PC-9 (cell line): ENCODE results near the gene ZBTB48. TPM values are rescaled to one million over a fixed set of nuclear protein-coding genes. Genes with fewer than 3 reads are reported as not detected.

Experiments used
- BruUV-seq: library from RNA; stranded (reverse); fragments of 400-500 nt; replicated peaks from 2 replicates; lab custom pipeline; 2021; lab: Mats Ljungman, UMichigan
- CTCF ChIA-PET: fragments of 300-600 bp; sonication (Branson Sonifier 250); formaldehyde crosslinking; loops from one replicate; lab custom pipeline; 2022; ENCODE audit warnings: antibody characterized with exemption; lab: Charles Lee
- POLR2A ChIA-PET: fragments of 300-600 bp; sonication (Branson Sonifier 250); formaldehyde crosslinking; loops from one replicate; lab custom pipeline; 2022; ENCODE audit warnings: antibody characterized with exemption; ENCODE audit not compliant: unreplicated experiment; lab: Charles Lee
- DNase-seq, 2 experiments: peaks; one replicate each; pipeline versions ENCODE4 v3.0.0 to v3.0.0-alpha.2; 2015 to 2022; ENCODE audit warnings: mixed read lengths in 1 of 2
- H2AFZ ChIP-seq: fragments of 200-600 bp; sonication (generic); 2 replicates; pipeline ENCODE4 v1.8.1; 2017; ENCODE audit warnings: antibody characterized with exemption
- H3F3A ChIP-seq: fragments of 200-600 bp; sonication (generic); 2 replicates; pipeline ENCODE4 v1.8.1; 2017; ENCODE audit warnings: antibody characterized with exemption, mild to moderate bottlenecking, low read depth; ENCODE audit not compliant: insufficient read depth
- H3K27ac ChIP-seq: fragments of 200-600 bp; sonication (generic); 2 replicates; pipeline ENCODE4 v1.6.1; 2016; ENCODE audit warnings: mixed run types
- H3K27me3 ChIP-seq: fragments of 200-600 bp; sonication (generic); 2 replicates; pipeline ENCODE4 v1.6.1; 2016; ENCODE audit warnings: low read depth, mixed run types; ENCODE audit not compliant: insufficient read depth
- H3K36me3 ChIP-seq: fragments of 200-600 bp; sonication (generic); 2 replicates; pipeline ENCODE4 v1.6.1; 2016; ENCODE audit warnings: low read depth, mixed run types
- H3K4me1 ChIP-seq: fragments of 200-600 bp; sonication (generic); replicated peaks from 2 replicates; pipeline ENCODE4 v1.6.1; 2016; ENCODE audit warnings: mixed run types; ENCODE audit not compliant: insufficient read depth
- H3K4me2 ChIP-seq: fragments of 200-600 bp; sonication (generic); 2 replicates; pipeline ENCODE4 v1.6.1; 2017; ENCODE audit warnings: mixed run types
- H3K4me3 ChIP-seq: fragments of 200-600 bp; sonication (generic); 2 replicates; pipeline ENCODE4 v1.6.1; 2016; ENCODE audit warnings: mixed run types
- H3K79me2 ChIP-seq: fragments of 200-600 bp; sonication (generic); 2 replicates; pipeline ENCODE4 v1.6.1; 2017; ENCODE audit warnings: low read depth, mixed run types
- H3K9me2 ChIP-seq: fragments of 200-600 bp; sonication (generic); 2 replicates; pipeline ENCODE4 v1.8.1; 2017; ENCODE audit warnings: mild to moderate bottlenecking; ENCODE audit not compliant: insufficient read depth
- H3K9me3 ChIP-seq: fragments of 200-600 bp; sonication (generic); 2 replicates; pipeline ENCODE4 v1.8.1; 2016; ENCODE audit warnings: low read depth; ENCODE audit not compliant: insufficient read depth
- H4K20me1 ChIP-seq: fragments of 200-600 bp; sonication (generic); 2 replicates; pipeline ENCODE4 v1.8.1; 2017; ENCODE audit not compliant: insufficient read depth
- EZH2 ChIP-seq: fragments of 200-600 bp; sonication (generic); IDR thresholded peaks from 2 replicates; pipeline ENCODE4 v1.8.0; 2017; ENCODE audit warnings: antibody characterized with exemption, low read depth
- intact Hi-C: fragments of 100-400 bp; cut with micrococcal nuclease; formaldehyde crosslinking; loops from one replicate; pipeline ENCODE4 v1.10.0; 2022; ENCODE audit not compliant: unreplicated experiment
- total RNA-seq: library from RNA; stranded (reverse); gene quantifications from 2 replicates; pipeline ENCODE4 v1.2.3, GENCODE V29; 2021
- TF ChIP-seq, protein P1 (sequence below): fragments of 200-600 bp; sonication (generic); conservative IDR thresholded peaks from 2 replicates; pipeline ENCODE4 v1.6.1; 2017; ENCODE audit warnings: mixed run types, antibody characterized with exemption, mild to moderate bottlenecking, moderate library complexity

Gene ZBTB48
- total RNA-seq, 1 experiment from 2014 or later = 17.2 TPM

DNA sequence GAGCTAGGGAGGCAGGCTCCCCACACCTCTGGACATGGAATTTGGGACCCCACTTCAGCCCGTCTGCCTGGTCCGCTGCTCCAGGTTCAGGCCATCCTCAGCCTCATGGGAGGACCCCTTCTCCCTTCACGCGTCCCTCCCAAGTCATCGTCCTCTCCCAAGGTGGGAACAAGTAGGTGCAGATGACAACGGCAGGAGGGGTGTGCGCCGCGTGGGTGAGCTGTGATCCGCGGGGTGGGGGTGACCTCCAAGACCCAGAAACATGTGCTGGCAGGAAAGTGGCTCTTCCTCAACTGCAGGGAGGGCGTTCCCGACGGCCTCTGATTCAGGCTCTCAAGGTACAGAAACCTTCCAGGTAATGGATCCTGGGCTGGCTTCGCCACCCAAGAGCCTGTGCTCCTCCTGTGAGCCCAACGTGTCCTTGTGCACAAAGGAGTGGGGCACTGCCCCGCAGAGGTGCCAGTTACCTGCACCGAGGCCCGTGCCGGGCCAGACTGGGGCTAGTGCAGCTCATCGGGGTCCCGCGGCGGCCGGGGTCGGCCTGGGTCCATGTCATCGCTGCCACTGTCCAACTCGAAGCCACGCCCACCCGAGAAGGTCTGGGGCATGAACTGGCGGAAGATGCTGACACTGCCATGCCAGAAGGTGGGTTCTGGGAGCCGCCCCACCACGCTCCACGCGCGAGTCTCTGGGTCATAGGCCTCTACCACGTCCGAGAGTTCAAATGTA lies 13.2 kb downstream of the ZBTB48 start:
- no peak for TF ChIP-seq EZH2
- Histone ChIP-seq H3K4me1 (no peaks in the 10 kb centered on the region), H3K27me3 (no peaks in the 10 kb centered on the region), H3K4me3 (no peak overlapping the region), H3K9me2 (no peaks in the 10 kb centered on the region), H3K4me2 (no peak overlapping the region), H3K9me3 (no peaks in the 10 kb centered on the region), H3K27ac (no peak overlapping the region), H3K36me3 (no peaks in the 10 kb centered on the region), H3K79me2 (peaks cover 16% of the 10 kb centered on the region; the same call in 1 of the 2 replicates), H4K20me1 (no peaks in the 10 kb centered on the region; the same call in 1 of the 2 replicates), H3F3A (no peaks in the 10 kb centered on the region; the same call in 1 of the 2 replicates), H2AFZ (no peak overlapping the region)
- intact Hi-C loops = no loop called here
- ChIA-PET POLR2A (interaction anchor here (0.6 kb wide), 1 partner anchor 13 kb away, joined by 8 read pairs; the partner anchor contains the start of gene ZBTB48), CTCF (no interaction called here)
- no peak for DNase-seq
- BruUV-seq = no TSS peak

DNA sequence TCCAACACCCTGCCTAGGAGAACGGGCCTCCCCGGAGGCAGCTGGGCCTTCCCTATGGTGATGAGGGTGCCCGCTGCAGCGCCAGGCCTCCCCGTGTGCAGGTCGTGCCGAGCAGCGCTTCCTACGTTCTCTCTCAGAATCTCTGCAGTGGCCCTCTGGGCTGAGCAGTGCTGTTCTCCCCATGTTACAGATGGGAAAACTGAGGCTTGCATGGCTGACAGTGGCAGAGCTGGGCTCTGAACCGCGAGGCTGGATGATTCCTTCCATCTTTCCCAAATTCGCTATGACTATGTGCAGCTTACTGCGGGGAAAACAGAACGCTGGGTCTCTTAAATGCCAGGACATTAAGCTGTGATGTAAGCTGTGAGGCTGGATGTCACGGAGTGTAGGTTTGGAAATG lies 14.0 kb downstream of the ZBTB48 start:
- Histone ChIP-seq H2AFZ (no peak overlapping the region), H3K4me3 (no peak overlapping the region), H3K9me3 (no peaks in the 10 kb centered on the region), H3K4me1 (no peaks in the 10 kb centered on the region), H3K4me2 (no peak overlapping the region), H3F3A (no peaks in the 10 kb centered on the region; the same call in 1 of the 2 replicates), H3K36me3 (no peaks in the 10 kb centered on the region), H3K9me2 (no peaks in the 10 kb centered on the region), H4K20me1 (no peaks in the 10 kb centered on the region; the same call in 1 of the 2 replicates), H3K27ac (no peak overlapping the region), H3K27me3 (no peaks in the 10 kb centered on the region), H3K79me2 (peaks cover 24% of the 10 kb centered on the region)
- DNase-seq = no peak
- TF ChIP-seq, protein P1, sequence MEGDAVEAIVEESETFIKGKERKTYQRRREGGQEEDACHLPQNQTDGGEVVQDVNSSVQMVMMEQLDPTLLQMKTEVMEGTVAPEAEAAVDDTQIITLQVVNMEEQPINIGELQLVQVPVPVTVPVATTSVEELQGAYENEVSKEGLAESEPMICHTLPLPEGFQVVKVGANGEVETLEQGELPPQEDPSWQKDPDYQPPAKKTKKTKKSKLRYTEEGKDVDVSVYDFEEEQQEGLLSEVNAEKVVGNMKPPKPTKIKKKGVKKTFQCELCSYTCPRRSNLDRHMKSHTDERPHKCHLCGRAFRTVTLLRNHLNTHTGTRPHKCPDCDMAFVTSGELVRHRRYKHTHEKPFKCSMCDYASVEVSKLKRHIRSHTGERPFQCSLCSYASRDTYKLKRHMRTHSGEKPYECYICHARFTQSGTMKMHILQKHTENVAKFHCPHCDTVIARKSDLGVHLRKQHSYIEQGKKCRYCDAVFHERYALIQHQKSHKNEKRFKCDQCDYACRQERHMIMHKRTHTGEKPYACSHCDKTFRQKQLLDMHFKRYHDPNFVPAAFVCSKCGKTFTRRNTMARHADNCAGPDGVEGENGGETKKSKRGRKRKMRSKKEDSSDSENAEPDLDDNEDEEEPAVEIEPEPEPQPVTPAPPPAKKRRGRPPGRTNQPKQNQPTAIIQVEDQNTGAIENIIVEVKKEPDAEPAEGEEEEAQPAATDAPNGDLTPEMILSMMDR = no peak
- no peak for TF ChIP-seq EZH2
- intact Hi-C loops = no loop called here
- BruUV-seq = no TSS peak
- CTCF ChIA-PET = no interaction called here
- POLR2A ChIA-PET = no interaction called here

DNA sequence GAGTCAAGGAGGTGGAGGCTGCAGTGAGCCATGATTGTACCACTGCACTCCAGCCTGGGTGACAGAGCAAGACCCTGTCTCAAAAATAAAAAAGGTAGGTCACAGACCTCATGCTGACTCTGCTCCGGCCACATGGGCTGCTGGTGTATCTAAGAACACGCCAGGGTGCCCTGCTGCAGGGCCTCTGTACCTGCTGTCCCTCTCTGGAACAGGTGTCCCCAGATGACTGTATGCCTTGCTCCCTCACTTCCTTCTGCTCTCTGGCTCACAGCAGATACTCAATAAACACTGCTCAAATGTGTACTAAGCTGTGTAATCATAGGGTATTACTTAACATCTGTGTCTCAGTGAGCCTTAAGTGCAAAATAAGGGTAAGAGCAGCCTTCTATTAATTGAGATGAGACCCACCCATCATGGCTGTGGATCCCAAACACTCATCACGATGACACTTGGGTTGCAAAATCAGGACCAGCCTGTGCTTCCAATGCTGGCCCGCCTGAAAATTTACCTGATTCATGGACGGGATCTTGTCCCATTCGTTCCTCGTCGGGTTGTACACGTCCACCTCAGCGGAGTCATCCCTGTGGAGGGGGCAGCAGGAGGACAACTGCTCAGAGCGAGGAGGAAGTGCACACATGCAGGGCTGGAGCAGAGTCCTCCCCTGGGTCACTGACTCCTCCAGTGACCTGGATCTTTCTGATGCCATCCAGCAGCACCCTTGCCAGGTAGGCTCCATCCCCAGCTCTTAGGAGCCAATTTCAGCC lies 15.4 kb downstream of the ZBTB48 start:
- TF ChIP-seq EZH2 = no peak
- TF ChIP-seq, protein P1 = no peak
- BruUV-seq = no TSS peak
- H3K27me3 ChIP-seq = no peaks in the 10 kb centered on the region
- no peaks in the 10 kb centered on the region for H3K9me2 ChIP-seq
- H3F3A ChIP-seq = no peaks in the 10 kb centered on the region; the same call in 1 of the 2 replicates
- no peaks in the 10 kb centered on the region for H3K36me3 ChIP-seq
- H2AFZ ChIP-seq = no peak overlapping the region
- no peak for DNase-seq
- H3K79me2 ChIP-seq = peaks cover 37% of the 10 kb centered on the region
- H3K4me2 ChIP-seq = no peak overlapping the region
- CTCF ChIA-PET = interaction anchor here (0.6 kb wide), 1 partner anchor 313 kb away, joined by 3 read pairs; no protein-coding TSS in a partner anchor
- H4K20me1 ChIP-seq = no peaks in the 10 kb centered on the region; the same call in 1 of the 2 replicates
- H3K9me3 ChIP-seq = no peaks in the 10 kb centered on the region
- POLR2A ChIA-PET = interaction anchor here (0.5 to 0.6 kb wide), 2 partner anchors 15 to 202 kb away, joined by 3 to 9 read pairs; partner anchors contain the start of gene ACOT7
- no peak overlapping the region for H3K27ac ChIP-seq
- intact Hi-C loops = no loop called here
- no peaks in the 10 kb centered on the region for H3K4me1 ChIP-seq
- H3K4me3 ChIP-seq = no peak overlapping the region
